GM18861 (cell line): ENCODE measurements around the gene INPPL1.
"Not testable (repeated sequence)": the region's sequence is repeated elsewhere in the genome, so short reads cannot be mapped to it uniquely, and the experiment has no call there.

Experiments used
- ATAC-seq: cut with Tn5 transposase; IDR thresholded peaks from one replicate; pipeline ENCODE4 v1.9.1; 2021; ENCODE audit not compliant: unreplicated experiment

Gene INPPL1

GRCh38 chr11:72224564-72225410, at the start of gene INPPL1:
Gene INPPL1, plus strand, starts transcription at chr11:72224767. Its CDS starts 218 bp downstream, at chr11:72224985.
- no peak for ATAC-seq

- no peak for ATAC-seq
These were observed 46.9 kb upstream of the INPPL1 start for GRCh38 chr11:72177656-72178055.

GRCh38 chr11:72179049-72179803, 45.3 kb upstream of the INPPL1 start:
- no peak for ATAC-seq

- ATAC-seq = no peak
These were observed 44.7 kb upstream of the INPPL1 start for GRCh38 chr11:72179804-72180396.

- ATAC-seq = not testable (repeated sequence)
These were observed 43.5 kb upstream of the INPPL1 start for GRCh38 chr11:72180892-72181552.

- not testable (repeated sequence) for ATAC-seq
These were observed 43.0 kb upstream of the INPPL1 start for GRCh38 chr11:72181553-72181958.

GRCh38 chr11:72188267-72188666, 36.3 kb upstream of the INPPL1 start:
- ATAC-seq = no peak

- ATAC-seq = no peak
These were observed 34.9 kb upstream of the INPPL1 start for GRCh38 chr11:72189455-72190250.

GRCh38 chr11:72190631-72191071, 33.9 kb upstream of the INPPL1 start:
- no peak for ATAC-seq

- no peak for ATAC-seq
These were observed 32.6 kb upstream of the INPPL1 start, which contains the start of gene FOLR1 for GRCh38 chr11:72191961-72192381. Gene FOLR1, plus strand, starts transcription at chr11:72192140. Its CDS starts 34 bp downstream, at chr11:72192174.

- no peak for ATAC-seq
These were observed 28.9 kb upstream of the INPPL1 start for GRCh38 chr11:72195518-72196270.

GRCh38 chr11:72201445-72201844, 23.1 kb upstream of the INPPL1 start:
- ATAC-seq = not testable (repeated sequence)

GRCh38 chr11:72202571-72202970, 22.0 kb upstream of the INPPL1 start:
- no peak for ATAC-seq

GRCh38 chr11:72203163-72203562, 21.4 kb upstream of the INPPL1 start:
- no peak for ATAC-seq

GRCh38 chr11:72204886-72205285, 19.7 kb upstream of the INPPL1 start:
- no peak for ATAC-seq

GRCh38 chr11:72206794-72207193, 17.8 kb upstream of the INPPL1 start:
- not testable (repeated sequence) for ATAC-seq

- no peak for ATAC-seq
These were observed 16.3 kb upstream of the INPPL1 start for GRCh38 chr11:72208281-72208680.

- no peak for ATAC-seq
These were observed 15.5 kb upstream of the INPPL1 start for GRCh38 chr11:72209101-72209500.

- ATAC-seq = no peak
These were observed 7.9 kb upstream of the INPPL1 start, which contains the start of gene FOLR2 for GRCh38 chr11:72216638-72217037. Gene FOLR2, plus strand, starts transcription at chr11:72216794. Its CDS starts 1,791 bp downstream, at chr11:72218585.
